Measurements from ENCODE around the gene MCRIP2.
"Not testable (repeated sequence)": the region's sequence is repeated elsewhere in the genome, so short reads cannot be mapped to it uniquely, and the experiment has no call there.

Gene MCRIP2

DNA sequence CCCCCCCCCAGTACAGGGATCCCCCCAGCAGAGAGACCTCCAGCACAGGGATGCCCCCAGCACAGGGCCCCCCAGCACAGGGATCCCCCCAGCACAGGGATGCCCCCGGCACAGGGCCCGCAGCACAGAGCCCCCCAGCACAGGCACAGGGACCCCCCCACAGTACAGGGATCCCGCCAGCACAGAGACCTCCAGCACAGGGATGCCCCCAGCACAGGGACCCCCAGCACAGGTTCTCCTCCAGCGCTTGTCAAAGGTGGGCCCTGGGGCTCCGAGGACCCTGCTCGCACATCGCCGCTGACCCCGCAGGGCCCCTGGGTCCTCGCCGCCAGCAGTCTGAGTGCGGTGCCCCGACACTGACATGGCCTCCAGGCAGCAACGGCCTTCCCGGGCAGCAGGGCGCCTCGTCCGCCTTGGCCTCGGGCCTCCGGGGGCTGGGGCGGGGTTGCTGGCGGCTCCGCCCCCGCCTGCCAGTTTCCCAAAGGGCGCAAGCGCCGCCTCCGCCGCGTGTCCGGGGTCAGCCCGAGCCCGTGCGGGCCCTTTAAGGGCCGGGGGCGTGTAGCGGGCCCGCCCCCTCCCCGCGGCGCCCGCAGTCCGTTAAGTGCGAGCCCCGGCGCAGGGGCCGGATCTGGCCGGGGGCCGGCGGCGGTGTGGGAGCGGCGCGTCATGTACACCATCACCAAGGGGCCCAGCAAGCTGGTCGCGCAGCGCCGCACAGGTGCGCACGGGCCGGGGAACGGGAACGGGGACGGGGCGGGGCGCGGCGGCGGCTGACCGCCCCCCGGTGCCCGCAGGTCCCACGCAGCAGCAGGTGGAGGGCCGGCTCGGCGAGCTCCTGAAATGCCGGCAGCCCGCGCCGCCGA, at the start of gene MCRIP2:
MCRIP2 (plus strand) TSS at position 503 of the 863 bp plus-strand sequence; CDS start at position 667, 164 bp downstream.
- in situ Hi-C loops (cut with MboI; ENCODE audit: low sequenced_read_pairs), result no loop called here

DNA sequence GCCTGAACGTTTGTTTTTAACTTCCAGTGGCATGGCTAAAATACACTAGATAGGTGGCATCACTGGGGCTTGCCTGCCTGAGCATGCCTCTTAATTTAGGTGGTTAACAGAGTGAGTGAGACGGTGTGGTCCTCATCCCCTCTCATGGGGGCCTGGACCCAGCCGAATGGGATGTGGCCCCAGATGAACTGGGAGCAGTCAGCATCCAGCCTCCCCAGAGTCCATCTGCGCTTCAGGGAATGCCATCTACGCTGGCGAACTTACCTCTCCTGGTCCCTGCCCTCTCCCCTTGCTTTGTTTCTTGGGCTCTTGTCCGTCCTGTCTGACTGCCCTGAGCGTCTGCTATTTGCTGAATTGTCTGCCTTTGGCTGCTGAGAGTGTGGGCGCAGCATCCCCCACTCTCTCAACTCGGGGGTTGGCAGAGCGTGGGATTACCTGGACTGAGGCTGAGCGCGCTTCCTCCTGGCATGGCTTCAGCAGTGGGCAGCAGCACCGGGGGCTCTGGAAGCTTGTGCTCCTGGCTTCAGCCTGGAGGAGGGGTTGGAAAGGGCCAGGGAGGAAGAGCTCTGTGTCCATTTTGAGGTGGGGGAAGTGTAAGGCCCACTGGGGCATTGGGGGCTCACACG, 49.6 kb upstream of the MCRIP2 start:
- in situ Hi-C loops (cut with MboI; ENCODE audit: low sequenced_read_pairs), result no loop called here

DNA sequence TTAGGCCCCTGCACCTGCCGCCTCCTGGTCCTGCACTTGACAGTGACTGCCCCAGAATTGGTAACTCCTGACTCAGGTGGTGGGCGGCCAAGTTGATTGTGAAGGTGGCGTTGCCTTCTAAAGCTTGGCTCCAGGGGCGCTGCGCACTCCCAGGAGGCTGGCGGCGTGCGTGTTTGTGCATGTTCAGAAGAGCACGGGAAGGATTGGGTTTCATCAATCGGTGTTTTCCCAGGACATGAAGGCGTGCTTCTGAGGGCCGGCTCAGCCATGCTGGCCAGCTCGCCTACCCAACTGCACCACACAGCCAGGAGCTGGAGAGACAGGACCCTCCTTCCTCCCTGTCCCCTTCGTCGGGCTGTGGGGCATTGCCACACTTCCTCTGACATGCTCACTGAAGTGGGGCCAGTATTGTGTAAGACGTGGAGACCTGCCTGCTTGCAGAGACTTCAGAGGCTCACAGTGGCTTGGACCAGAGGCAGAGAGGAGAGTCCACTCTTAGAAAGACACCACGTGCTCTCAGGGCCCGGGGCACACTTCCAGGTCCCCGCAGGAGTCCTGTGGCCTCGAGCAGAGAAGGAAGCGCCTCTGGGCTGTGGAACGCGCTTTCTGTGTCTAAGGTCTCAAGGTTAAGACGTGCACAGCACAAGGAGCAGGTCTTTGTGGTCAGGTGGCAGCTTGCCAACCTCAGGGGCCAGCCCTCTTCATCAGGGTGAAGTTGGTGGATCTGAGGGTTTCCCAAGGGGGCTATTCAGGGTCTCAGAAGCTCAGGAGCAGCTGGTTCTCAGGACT, 48.9 kb upstream of the MCRIP2 start:
- in situ Hi-C loops (cut with MboI; ENCODE audit: low sequenced_read_pairs), result no loop called here

- in situ Hi-C loops (cut with MboI; ENCODE audit: low sequenced_read_pairs), result no loop called here
Observed at GRCh38 chr16:593406-593805, 48.2 kb upstream of the MCRIP2 start.

- in situ Hi-C loops (cut with MboI; ENCODE audit: low sequenced_read_pairs), result no loop called here
Observed at GRCh38 chr16:593807-594206, 47.8 kb upstream of the MCRIP2 start.

DNA sequence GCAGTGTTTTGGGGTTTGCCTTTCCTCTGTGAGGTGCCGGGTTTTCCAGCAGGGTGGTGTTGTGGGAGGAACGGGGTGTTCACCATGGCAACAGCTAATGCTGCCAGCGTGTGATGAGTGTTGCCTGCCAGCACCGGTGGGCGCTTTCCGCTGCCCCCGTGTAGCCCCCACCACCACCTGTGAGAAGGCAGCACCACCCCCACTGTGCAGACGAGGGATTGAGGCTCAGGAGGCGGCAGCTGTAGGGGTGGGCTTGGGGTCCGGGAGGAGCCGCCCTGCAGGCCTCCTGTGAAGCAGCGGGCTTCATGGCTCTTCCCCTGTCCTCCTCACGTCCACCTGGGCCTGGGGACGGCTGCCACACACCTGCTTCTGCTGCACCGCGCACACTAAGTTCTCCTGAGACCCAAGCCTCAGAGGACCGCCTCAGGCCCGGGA, 46.5 kb upstream of the MCRIP2 start:
- in situ Hi-C loops (cut with MboI; ENCODE audit: low sequenced_read_pairs), result no loop called here

DNA sequence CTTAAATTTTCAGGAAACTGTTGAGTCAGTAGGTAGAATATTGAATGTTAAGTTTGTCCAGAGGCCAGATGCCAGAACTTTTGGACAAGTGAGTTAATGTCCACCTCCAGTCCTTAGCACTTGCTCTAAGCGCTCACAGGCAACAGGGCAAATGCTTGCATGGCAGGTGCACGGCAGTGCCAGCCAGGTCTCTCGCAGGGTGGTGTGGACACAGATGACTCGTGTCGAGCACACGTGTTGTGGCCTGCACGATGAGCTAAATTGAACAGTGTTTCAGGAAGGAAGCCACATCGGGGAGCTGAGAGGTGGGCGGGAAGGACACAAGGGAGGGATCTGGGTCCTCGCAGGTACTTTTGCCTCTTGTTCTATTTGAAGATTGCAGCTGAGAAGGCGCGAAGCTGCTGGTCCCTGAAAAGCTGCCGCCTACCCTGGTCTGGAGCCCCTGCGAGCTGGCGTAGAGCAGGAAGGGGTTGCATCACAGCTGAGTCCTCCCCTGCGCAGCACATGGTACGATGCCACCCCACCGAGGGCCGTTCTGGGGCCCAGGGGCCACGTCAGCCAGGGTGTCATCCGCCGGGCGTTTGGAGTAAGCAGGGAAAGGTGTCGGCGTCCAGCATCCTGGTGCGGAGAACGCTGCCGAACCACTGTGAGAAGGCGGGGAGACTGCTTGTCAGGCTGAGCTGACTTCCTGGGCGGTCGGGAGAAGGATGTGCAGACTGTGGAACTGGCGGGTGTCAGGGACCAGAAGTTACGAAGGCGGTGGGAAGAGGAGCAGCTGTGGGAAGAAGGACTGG, 45.5 kb upstream of the MCRIP2 start:
- in situ Hi-C loops (cut with MboI; ENCODE audit: low sequenced_read_pairs), result no loop called here

- in situ Hi-C loops (cut with MboI; ENCODE audit: low sequenced_read_pairs), result no loop called here
Observed at GRCh38 chr16:596736-597060, 44.9 kb upstream of the MCRIP2 start.

DNA sequence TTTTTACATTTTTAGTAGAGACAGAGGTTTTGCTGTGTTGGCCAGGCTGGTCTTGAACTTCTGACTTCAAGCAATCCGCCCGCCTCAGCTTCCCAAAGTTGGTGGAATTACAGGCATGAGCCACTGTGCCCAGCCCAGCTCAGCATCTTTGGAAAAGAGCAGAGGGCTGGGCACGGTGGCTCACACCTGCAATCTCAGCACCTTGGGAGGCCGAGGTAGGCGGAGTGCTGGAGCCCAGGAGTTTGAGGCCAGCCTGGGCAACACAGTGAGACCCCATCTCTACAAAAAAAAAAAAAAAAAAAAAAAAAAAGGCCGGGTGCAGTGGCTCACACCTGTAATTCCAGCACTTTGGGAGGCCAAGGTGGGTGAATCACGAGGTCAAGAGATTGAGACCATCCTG, 44.0 kb upstream of the MCRIP2 start:
- in situ Hi-C loops (cut with MboI; ENCODE audit: low sequenced_read_pairs), result not testable (repeated sequence)

GRCh38 chr16:598823-599739, 42.5 kb upstream of the MCRIP2 start:
- in situ Hi-C loops (cut with MboI; ENCODE audit: low sequenced_read_pairs), result no loop called here

DNA sequence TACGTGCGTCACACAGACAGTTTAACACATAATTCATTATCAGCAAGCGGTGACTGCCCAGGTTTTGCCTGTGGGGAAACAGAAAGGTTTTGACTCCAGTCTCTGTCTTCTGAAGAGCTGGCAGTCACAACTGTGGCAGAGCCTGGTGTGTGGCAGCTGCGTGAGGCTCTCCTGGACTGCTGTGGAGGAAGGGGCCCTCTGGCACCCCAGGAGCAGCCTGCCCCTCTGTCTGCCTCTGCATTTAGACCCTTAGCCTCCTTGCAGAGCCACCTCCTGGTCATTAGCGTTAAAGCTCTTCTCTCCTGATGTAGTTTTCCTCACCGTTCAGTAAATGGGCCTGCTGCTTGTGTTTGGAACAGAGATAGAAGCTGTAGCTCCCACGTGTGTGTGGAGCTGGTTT, 40.8 kb upstream of the MCRIP2 start:
- in situ Hi-C loops (cut with MboI; ENCODE audit: low sequenced_read_pairs), result no loop called here

DNA sequence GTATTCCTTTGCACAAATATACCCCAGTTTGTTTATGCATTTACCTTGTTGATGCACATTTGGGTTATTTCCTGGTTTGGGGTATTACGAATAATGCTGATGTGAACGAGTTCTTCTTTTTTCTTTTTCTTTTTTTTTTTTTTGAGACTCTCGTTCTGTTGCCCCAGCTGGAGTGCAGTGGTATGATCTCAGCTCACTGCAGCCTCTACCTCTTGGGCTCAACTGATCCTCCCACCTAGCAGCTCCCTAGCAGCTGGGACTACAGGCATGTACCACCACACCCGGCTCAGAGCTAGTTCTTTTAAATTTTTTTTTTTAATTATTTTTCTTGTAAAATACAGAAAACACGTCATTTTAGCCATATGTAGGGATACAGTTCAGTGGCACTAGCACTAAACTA, 37.7 kb upstream of the MCRIP2 start:
- in situ Hi-C loops (cut with MboI; ENCODE audit: low sequenced_read_pairs), result no loop called here

GRCh38 chr16:606656-607307, 34.8 kb upstream of the MCRIP2 start:
- in situ Hi-C loops (cut with MboI; ENCODE audit: low sequenced_read_pairs), result no loop called here

DNA sequence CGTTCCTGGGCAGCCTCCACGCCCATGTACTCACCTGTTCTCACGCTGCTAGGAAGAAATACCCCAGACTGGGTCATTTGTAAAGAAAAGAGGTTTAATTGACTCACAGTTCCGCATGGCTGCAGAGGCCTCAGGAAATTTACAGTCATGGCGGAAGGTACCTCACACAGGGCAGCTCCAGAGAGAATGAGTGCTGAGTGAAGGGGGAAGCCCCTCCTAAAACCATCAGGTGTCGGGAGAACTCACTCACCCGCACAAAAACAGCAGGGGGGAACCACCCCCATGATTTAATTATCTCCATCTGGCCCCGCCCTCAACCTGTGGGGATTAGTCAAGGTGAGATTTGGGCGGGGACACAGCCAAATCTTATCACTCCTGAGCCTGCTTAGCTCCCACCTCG, 33.6 kb upstream of the MCRIP2 start:
- in situ Hi-C loops (cut with MboI; ENCODE audit: low sequenced_read_pairs), result no loop called here

- in situ Hi-C loops (cut with MboI; ENCODE audit: low sequenced_read_pairs), result no loop called here
Observed at GRCh38 chr16:609316-609715, 32.3 kb upstream of the MCRIP2 start.

GRCh38 chr16:609984-610383, 31.6 kb upstream of the MCRIP2 start:
- in situ Hi-C loops (cut with MboI; ENCODE audit: low sequenced_read_pairs), result no loop called here

DNA sequence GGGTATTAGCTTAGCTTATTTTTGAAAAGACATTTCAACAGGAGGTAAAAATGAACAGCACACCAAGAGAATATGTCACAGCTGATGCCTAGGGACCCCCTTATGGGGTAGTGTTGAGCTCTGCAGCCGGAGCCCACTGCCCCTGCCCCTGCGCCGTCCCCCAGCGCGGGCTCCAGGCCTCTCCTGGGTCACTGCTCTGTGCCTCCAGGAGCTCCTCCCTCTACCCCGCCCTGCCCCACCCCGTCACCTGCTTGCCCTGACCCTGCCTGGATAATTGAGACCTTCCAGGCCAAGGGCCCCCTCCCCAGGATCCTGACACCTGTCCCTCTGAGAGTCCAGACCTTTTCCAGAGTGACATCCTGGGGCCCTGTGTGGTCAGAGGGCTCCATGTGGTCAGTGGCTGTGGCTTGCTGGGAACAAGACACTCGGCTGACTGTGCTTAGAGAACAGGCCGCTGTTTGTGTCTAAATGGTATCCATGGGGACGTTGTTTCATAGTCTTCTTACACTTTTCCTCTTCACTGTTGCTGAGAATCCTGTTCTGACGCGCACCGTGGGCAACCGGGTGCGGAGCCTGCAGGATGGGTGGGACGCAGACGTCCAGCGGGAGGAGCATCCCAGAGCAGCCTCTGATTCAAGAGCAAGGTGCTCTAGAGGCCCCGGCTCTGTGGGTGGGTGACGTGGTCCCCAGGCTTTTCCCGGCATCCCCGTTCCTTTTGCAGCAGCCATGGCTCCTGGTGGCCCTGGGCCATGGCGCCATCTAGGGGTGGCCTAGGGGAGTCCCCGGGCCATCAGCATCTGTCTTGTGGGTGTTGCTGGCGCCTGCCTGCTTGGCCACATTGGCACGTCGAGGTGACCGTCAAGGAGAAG, 30.9 kb upstream of the MCRIP2 start:
- in situ Hi-C loops (cut with MboI; ENCODE audit: low sequenced_read_pairs), result no loop called here

- in situ Hi-C loops (cut with MboI; ENCODE audit: low sequenced_read_pairs), result no loop called here
Observed at GRCh38 chr16:615122-615521, 26.5 kb upstream of the MCRIP2 start.

Measured in HL-60/S4 (cell line).